ENCODE data around the gene ANKRD52.

GRCh38 chr12:56202366-56202765, 55.8 kb downstream of the ANKRD52 start:
- no peak for TF ChIP-seq CTCF (IDR thresholded peaks at IDR 0.05)
- TF ChIP-seq POLR2A (IDR thresholded peaks at IDR 0.05) = no peak
